Gastroesophageal sphincter (tissue), 3 donors: Measurements from ENCODE around the gene CD4.

Experiments
- CTCF ChIP-seq, 4 experiments: fragments of 200-600 bp in 2 of 4; fragments of 450-650 bp in 2 of 4; sonication (generic) in 1 of 4; IDR thresholded peaks; one replicate each; pipeline ENCODE4 v1.5.1; 2017 to 2019; ENCODE audit warnings: antibody characterized with exemption in 4 of 4, mild to moderate bottlenecking in 2 of 4, moderate library complexity in 2 of 4
- POLR2AphosphoS5 ChIP-seq: sonication (generic); formaldehyde crosslinking; IDR thresholded peaks from one replicate; pipeline ENCODE4 v1.6.1; 2017; ENCODE audit warnings: antibody characterized with exemption

GRCh38 chr12:6836851-6837250 is 47.5 kb downstream of the CD4 start:
- TF ChIP-seq POLR2AphosphoS5, result no peak
- TF ChIP-seq CTCF (IDR thresholded peaks at IDR 0.05), result no peak
